ENCODE data around the gene HIF1A.
A peak's percentile ranks its signal among the peaks of the same experiment; 100 is the strongest.

Gene HIF1A

GRCh38 chr14:61747342-61747741, 52.0 kb downstream of the HIF1A start:
- Histone ChIP-seq H3K27me3 (ENCODE audit: low read depth, low read length) (no peaks in the 10 kb centered on the region), H2AFZ (ENCODE audit: low read depth, low read length) (no peak overlapping the region), H3K4me3 (ENCODE audit: low read length) (no peak overlapping the region), H3K4me2 (ENCODE audit: low read length) (no peak overlapping the region), H4K20me1 (ENCODE audit: insufficient read depth, low read length) (peaks cover 22% of the 10 kb centered on the region; the same call in 1 of the 2 replicates), H3K79me2 (ENCODE audit: low read length) (peaks cover 54% of the 10 kb centered on the region), H3K4me1 (ENCODE audit: low read length) (peaks cover 29% of the 10 kb centered on the region), H3K36me3 (replicated peaks; ENCODE audit: low read depth, low read length) (peaks cover 64% of the 10 kb centered on the region), H3K27ac (ENCODE audit: low read length) (no peak overlapping the region), H3K9ac (ENCODE audit: low read length) (no peak overlapping the region), H3K9me3 (ENCODE audit: insufficient read depth, low read length) (no peaks in the 10 kb centered on the region)
- TF ChIP-seq EZH2phosphoT487 (IDR thresholded peaks at IDR 0.05; ENCODE audit: low read depth) (no peak), CTCF (IDR thresholded peaks at IDR 0.05; ENCODE audit: low read depth, low read length) (no peak)

- Histone ChIP-seq H3K4me3 (ENCODE audit: low read length) (peak overlapping the region; percentile 89), H3K27me3 (ENCODE audit: low read depth, low read length) (no peaks in the 10 kb centered on the region), H3K9ac (ENCODE audit: low read length) (peak overlapping the region; percentile 20), H3K36me3 (replicated peaks; ENCODE audit: low read depth, low read length) (peaks cover 59% of the 10 kb centered on the region), H3K9me3 (ENCODE audit: insufficient read depth, low read length) (no peaks in the 10 kb centered on the region), H3K27ac (ENCODE audit: low read length) (no peak overlapping the region), H3K4me2 (ENCODE audit: low read length) (peak overlapping the region; percentile 71), H3K79me2 (ENCODE audit: low read length) (peaks cover 47% of the 10 kb centered on the region), H3K4me1 (ENCODE audit: low read length) (peaks cover 44% of the 10 kb centered on the region), H4K20me1 (ENCODE audit: insufficient read depth, low read length) (peaks cover 10% of the 10 kb centered on the region; the same call in 1 of the 2 replicates), H2AFZ (ENCODE audit: low read depth, low read length) (no peak overlapping the region)
- TF ChIP-seq EZH2phosphoT487 (IDR thresholded peaks at IDR 0.05; ENCODE audit: low read depth), result no peak
Observed at GRCh38 chr14:61749264-61749663, 54.0 kb downstream of the HIF1A start.

- Histone ChIP-seq H2AFZ (ENCODE audit: low read depth, low read length) (no peak overlapping the region), H3K9ac (ENCODE audit: low read length) (peak overlapping the region; percentile 70), H3K9me3 (ENCODE audit: insufficient read depth, low read length) (no peaks in the 10 kb centered on the region), H3K4me1 (ENCODE audit: low read length) (peaks cover 44% of the 10 kb centered on the region), H3K27ac (ENCODE audit: low read length) (no peak overlapping the region), H3K4me2 (ENCODE audit: low read length) (peak overlapping the region; percentile 71), H3K36me3 (replicated peaks; ENCODE audit: low read depth, low read length) (peaks cover 55% of the 10 kb centered on the region), H4K20me1 (ENCODE audit: insufficient read depth, low read length) (peaks cover 10% of the 10 kb centered on the region; the same call in 1 of the 2 replicates), H3K27me3 (ENCODE audit: low read depth, low read length) (no peaks in the 10 kb centered on the region), H3K79me2 (ENCODE audit: low read length) (peaks cover 46% of the 10 kb centered on the region), H3K4me3 (ENCODE audit: low read length) (peak overlapping the region; percentile 89)
- TF ChIP-seq EZH2phosphoT487 (IDR thresholded peaks at IDR 0.05; ENCODE audit: low read depth) (no peak), CTCF (IDR thresholded peaks at IDR 0.05; ENCODE audit: low read depth, low read length) (no peak)
Observed at GRCh38 chr14:61749867-61750266, 54.6 kb downstream of the HIF1A start.

- Histone ChIP-seq H3K4me3 (ENCODE audit: low read length) (peak overlapping the region; percentile 89), H3K27ac (ENCODE audit: low read length) (peak overlapping the region; percentile 60), H3K4me1 (ENCODE audit: low read length) (peaks cover 44% of the 10 kb centered on the region), H3K27me3 (ENCODE audit: low read depth, low read length) (no peaks in the 10 kb centered on the region), H3K9ac (ENCODE audit: low read length) (peak overlapping the region; percentile 70), H2AFZ (ENCODE audit: low read depth, low read length) (no peak overlapping the region), H3K79me2 (ENCODE audit: low read length) (peaks cover 37% of the 10 kb centered on the region), H3K4me2 (ENCODE audit: low read length) (peak overlapping the region; percentile 71), H4K20me1 (ENCODE audit: insufficient read depth, low read length) (peaks cover 10% of the 10 kb centered on the region; the same call in 1 of the 2 replicates), H3K36me3 (replicated peaks; ENCODE audit: low read depth, low read length) (peaks cover 50% of the 10 kb centered on the region), H3K9me3 (ENCODE audit: insufficient read depth, low read length) (no peaks in the 10 kb centered on the region)
- no peak for TF ChIP-seq CTCF (IDR thresholded peaks at IDR 0.05; ENCODE audit: low read depth, low read length)
- TF ChIP-seq EZH2phosphoT487 (IDR thresholded peaks at IDR 0.05; ENCODE audit: low read depth), result no peak
Observed at GRCh38 chr14:61750708-61751474, 55.6 kb downstream of the HIF1A start.

Measured in OCI-LY3 (cell line).